ENCODE data around the gene IRF5.
A peak's percentile ranks its signal among the peaks of the same experiment; 100 is the strongest.
"Not testable (repeated sequence)": the region's sequence is repeated elsewhere in the genome, so short reads cannot be mapped to it uniquely, and the experiment has no call there.

Gene IRF5

DNA sequence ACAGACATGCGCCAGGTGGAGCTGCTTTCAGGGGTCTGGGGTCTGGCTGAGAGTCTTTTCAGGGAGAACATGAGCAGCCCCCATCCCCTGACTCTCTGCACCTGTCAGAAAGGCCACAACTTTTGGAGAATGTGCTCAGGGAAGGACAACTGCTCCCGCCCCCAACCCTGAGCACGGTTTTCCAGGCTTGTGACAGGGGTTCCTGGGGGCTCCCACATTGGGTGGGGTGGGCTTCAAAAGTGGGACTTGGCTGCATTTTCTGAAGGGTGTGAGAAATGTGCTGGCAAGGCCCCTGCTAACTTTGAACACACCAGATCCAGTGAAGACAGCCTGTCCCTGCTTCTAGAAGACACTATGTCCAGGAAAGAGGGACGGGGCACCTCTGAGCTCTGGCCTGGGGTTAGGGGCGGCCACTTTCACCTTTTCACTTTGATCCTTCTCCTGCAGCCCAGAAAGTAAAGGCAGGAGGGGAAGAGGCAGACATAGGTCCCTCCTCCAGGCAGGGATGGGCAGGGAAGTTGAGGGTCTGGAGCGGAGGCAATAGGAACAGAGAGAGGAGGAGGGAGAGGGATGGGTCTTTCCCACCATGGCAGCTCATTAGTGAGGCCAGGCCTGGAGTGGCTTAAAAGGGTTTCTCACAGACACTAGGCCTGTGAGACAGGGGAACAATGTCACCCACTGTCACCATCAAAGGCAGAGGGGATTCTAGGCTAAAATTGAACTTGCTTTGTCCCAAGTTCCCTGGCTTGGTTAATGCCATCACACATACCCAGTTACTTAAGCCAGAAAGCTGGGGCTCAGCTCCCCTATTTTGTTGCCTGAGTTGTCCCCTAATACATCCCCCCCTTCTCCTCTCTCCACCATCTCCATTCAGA is 28.7 kb upstream of the IRF5 start:
- Histone ChIP-seq H3K27ac (ENCODE audit: low read depth, low read length) (no peak overlapping the region), H3K9me3 (ENCODE audit: insufficient read depth, low read depth, low read length) (no peaks in the 10 kb centered on the region), H3K36me3 (ENCODE audit: insufficient read depth, low read length) (no peaks in the 10 kb centered on the region), H3K4me1 (ENCODE audit: insufficient read depth, low read length) (peaks cover 17% of the 10 kb centered on the region), H3K9ac (ENCODE audit: low read depth, low read length) (no peak overlapping the region), H3K27me3 (ENCODE audit: insufficient read depth, low read length) (peaks cover 35% of the 10 kb centered on the region), H3K4me3 (ENCODE audit: low read length) (peak overlapping the region; percentile 56)
- 78% methylated on average over 6 of the region's 6 CpGs for WGBS

DNA sequence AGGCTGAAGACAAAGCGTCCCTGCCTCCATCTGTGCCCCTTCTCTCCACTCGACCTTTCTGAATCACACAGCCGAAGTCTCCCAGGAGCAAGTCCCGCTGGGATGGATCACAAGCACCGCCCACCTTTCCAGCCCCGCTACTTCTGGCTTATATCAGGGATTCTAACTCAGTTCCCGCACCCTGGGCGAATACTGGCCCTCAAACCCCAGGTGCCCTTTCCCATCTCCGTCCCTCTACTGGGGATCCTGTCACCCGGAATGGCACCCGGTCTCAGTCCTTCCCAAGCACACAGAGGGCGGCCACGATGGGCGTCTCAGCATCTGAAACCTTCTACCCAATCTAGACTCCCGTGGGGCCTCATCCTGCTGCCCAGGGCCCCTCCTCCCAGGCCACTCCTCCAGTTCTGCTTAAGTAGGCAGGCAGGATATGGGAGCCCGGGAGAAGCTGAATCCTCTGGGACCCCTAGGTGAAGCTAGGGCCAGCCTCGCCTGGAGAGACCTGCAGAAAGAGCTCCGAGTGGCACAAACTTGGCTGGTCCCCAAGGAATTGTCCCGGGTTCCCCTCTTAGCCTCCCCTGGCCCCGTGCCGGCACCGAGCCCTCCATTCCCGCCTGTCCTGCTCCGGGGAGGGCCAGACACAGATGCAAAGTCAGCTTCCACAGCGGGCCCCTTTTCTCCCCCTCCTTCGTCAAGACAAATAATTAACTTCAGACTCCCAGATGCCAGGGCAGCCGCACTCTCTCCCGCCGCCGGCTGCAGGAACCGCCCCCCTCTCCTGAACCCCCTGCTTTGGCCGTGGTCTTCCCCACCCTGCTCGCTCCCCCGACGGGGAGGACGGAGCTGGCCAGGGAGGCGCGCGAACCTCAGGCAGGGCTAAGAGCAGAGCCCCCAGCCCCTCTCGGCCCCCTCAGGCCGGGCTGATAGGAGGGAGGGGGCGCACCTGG is 27.8 kb upstream of the IRF5 start:
- H3K9me3 ChIP-seq (ENCODE audit: insufficient read depth, low read depth, low read length), result no peaks in the 10 kb centered on the region
- H3K36me3 ChIP-seq (ENCODE audit: insufficient read depth, low read length), result no peaks in the 10 kb centered on the region
- H3K27me3 ChIP-seq (ENCODE audit: insufficient read depth, low read length), result peaks cover 44% of the 10 kb centered on the region
- under 1% methylated on average over 42 of the region's 42 CpGs for WGBS
- H3K9ac ChIP-seq (ENCODE audit: low read depth, low read length), result peak overlapping the region; percentile 57
- H3K4me3 ChIP-seq (ENCODE audit: low read length), result peak overlapping the region; percentile 56
- H3K27ac ChIP-seq (ENCODE audit: low read depth, low read length), result peak overlapping the region; percentile 35; the same call in 1 of the 2 replicates
- H3K4me1 ChIP-seq (ENCODE audit: insufficient read depth, low read length), result peaks cover 21% of the 10 kb centered on the region

DNA sequence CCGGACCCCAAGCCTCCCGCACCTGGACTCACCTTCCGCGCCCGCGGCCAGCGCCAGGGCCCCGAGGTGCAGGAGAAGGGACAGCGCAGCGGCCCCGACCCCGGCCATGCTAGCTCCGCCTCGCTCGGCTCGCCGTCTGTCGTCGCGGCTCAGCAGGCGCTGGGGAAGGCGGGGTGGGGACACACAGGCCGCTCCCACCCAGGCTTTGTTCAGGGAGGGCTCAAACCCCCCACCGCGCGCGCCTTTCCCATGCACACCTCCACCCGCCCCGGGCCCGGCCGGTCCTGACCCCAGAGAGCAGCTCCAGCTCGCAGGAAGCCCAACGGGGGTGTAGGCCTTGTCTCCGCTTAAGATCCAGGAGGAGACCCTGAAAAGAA is 27.2 kb upstream of the IRF5 start, which contains the start of gene KCP:
TSS of gene KCP (minus strand) at position 141 of the 377 bp plus-strand sequence. CDS start at position 108, 33 bp downstream.
- H3K27ac ChIP-seq (ENCODE audit: low read depth, low read length), result peak within 1 kb of the TSS; percentile 61; the same call in 1 of the 2 replicates
- peaks cover 49% of the 10 kb centered on the region for H3K27me3 ChIP-seq (ENCODE audit: insufficient read depth, low read length)
- peaks cover 21% of the 10 kb centered on the region for H3K4me1 ChIP-seq (ENCODE audit: insufficient read depth, low read length)
- H3K36me3 ChIP-seq (ENCODE audit: insufficient read depth, low read length), result no peaks in the 10 kb centered on the region
- WGBS, result 2% methylated on average over 34 of the region's 34 CpGs
- no peaks in the 10 kb centered on the region for H3K9me3 ChIP-seq (ENCODE audit: insufficient read depth, low read depth, low read length)
- H3K4me3 ChIP-seq (ENCODE audit: low read length), result peak within 1 kb of the TSS; percentile 56
- peak within 1 kb of the TSS; percentile 57 for H3K9ac ChIP-seq (ENCODE audit: low read depth, low read length)

DNA sequence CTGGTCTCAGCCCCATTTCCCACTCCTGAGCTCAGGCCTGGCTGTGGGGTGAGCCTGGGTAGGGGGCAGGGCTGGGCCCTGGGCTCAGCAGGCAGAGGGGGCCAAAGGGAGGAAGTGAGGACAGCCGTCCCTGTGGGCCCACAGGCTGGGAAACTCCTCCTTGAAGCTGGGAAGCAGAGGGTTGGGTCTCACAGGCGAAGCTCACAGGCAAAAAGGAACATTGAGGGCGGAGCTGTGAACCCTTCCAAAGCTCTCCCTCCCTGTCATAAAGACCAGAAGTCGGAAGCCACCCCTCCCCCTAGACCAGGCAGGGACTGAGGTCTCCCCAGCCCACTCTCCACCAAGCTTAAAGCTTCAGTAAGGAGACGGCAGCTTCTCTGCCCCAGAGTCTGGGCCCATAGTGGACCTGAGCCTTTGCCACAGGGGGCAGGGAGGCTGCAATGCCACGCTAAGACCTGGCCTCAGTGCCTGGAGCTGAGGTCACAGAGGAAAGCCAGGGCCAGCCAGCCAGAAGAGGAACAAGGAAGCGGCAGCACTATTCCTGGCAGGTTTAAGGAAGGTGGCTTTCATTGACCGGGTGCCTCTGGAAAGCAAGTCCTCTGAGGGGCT is 26.2 kb upstream of the IRF5 start:
- Histone ChIP-seq H3K9ac (ENCODE audit: low read depth, low read length) (no peak overlapping the region; the same call in 1 of the 2 replicates), H3K9me3 (ENCODE audit: insufficient read depth, low read depth, low read length) (no peaks in the 10 kb centered on the region), H3K36me3 (ENCODE audit: insufficient read depth, low read length) (no peaks in the 10 kb centered on the region), H3K27me3 (ENCODE audit: insufficient read depth, low read length) (peaks cover 59% of the 10 kb centered on the region), H3K27ac (ENCODE audit: low read depth, low read length) (peak overlapping the region; percentile 61; the same call in 1 of the 2 replicates), H3K4me1 (ENCODE audit: insufficient read depth, low read length) (peaks cover 21% of the 10 kb centered on the region), H3K4me3 (ENCODE audit: low read length) (no peak overlapping the region)
- 20% methylated on average over 8 of the region's 8 CpGs for WGBS

DNA sequence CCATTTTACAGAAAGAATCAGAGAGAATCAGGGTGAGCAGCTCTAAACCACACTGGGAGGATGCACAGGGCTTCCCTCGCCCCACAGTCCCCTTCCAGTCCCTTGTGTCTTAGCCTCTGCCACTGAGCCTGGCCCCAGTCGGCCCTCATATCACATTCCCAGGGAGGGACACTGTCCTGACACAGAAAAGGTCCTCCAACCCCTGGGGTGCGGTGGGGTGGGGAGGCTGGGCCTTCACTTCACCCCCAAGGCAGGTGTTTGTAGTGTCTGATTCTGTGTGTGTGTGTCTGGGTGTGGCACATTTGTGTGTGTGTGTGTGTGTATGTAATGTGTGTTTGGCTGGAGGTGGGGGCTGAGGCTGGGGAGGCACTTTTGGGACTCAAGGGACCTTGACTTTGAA is 25.4 kb upstream of the IRF5 start:
- H3K36me3 ChIP-seq (ENCODE audit: insufficient read depth, low read length), result no peaks in the 10 kb centered on the region
- no peak overlapping the region for H3K4me3 ChIP-seq (ENCODE audit: low read length)
- no peak overlapping the region for H3K9ac ChIP-seq (ENCODE audit: low read depth, low read length)
- peaks cover 21% of the 10 kb centered on the region for H3K4me1 ChIP-seq (ENCODE audit: insufficient read depth, low read length)
- H3K27me3 ChIP-seq (ENCODE audit: insufficient read depth, low read length), result peaks cover 67% of the 10 kb centered on the region
- no peaks in the 10 kb centered on the region for H3K9me3 ChIP-seq (ENCODE audit: insufficient read depth, low read depth, low read length)
- H3K27ac ChIP-seq (ENCODE audit: low read depth, low read length), result no peak overlapping the region
- 83% methylated on average over 3 of the region's 3 CpGs for WGBS

DNA sequence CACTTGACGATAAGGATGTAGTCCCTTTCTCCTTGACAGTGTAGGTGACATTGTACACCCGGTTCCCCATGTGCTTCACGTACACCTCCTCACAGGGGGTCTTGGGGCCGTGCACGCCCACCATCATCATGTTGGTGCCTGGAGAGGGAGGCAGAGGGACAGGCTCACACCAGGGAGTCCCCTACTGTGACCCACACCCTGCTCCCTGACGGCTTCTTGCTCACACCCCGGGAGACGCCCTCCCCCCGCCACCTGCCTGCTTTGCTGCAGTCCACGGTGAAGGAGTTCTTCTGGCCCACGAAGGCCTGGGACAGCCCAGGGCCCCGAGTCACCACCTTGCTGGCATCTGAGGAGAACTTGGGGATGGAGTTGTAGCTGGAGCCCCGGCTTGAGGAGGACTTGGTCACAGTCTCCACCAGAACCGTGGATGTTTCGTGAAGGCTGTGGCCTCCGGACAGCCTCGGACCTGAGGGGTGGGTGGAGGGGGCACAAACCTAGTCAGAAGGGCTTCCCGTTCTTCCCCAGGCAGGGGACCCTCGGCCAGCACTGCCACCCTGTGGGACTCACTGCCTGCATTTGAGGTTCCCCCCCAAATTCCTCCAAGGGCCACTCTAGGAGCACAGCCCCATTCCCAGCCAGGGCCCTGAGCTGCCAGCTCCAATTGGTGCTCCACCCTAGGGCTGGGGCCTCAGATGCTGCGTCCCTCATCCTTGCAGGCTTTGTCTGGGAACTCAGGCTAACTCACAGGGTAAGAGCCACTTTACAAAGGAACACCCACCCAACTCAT is 24.8 kb upstream of the IRF5 start:
- Histone ChIP-seq H3K27me3 (ENCODE audit: insufficient read depth, low read length) (peaks cover 67% of the 10 kb centered on the region), H3K4me1 (ENCODE audit: insufficient read depth, low read length) (peaks cover 21% of the 10 kb centered on the region)
- not testable (repeated sequence) for H3K36me3 ChIP-seq (ENCODE audit: insufficient read depth, low read length); H3K9ac ChIP-seq (ENCODE audit: low read depth, low read length); H3K9me3 ChIP-seq (ENCODE audit: insufficient read depth, low read depth, low read length); H3K27ac ChIP-seq (ENCODE audit: low read depth, low read length); H3K4me3 ChIP-seq (ENCODE audit: low read length)
- WGBS, result 95% methylated on average over 3 of the region's 20 CpGs

DNA sequence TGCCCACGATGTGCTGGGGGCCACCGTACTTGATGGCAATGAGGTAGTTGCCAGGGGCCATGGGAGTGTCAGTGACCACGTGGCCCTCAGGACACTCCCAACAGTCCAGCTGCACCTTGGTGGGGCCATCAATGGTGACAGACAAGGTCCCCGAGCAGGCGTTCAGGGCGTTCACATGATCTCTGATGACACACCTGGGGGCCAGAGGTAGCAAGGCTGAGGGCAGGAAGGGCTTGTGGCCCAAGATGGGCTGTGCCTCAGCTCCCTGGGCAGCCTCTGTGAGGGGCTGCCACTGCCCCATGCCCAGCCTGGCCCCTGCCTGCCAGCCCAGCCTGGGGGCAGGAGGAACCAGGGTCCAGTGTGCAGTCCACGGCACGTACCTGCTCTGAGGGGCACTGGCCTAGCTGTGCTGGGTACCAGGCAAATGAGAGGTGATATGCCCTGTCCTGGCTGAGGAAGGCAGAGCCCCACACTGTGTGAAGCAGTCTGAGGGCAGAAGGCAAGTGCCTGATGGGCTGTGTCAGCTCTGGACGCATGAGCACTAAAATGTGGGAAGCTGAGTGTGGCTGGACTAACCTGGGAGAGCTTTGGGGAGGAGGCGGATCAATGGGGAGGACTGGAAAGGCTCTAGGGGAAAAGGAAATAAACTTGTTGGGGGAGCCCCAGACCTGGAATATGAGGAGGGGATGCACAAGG is 23.7 kb upstream of the IRF5 start:
- peaks cover 21% of the 10 kb centered on the region for H3K4me1 ChIP-seq (ENCODE audit: insufficient read depth, low read length)
- 89% methylated on average over 10 of the region's 10 CpGs for WGBS
- H3K27me3 ChIP-seq (ENCODE audit: insufficient read depth, low read length), result peaks cover 59% of the 10 kb centered on the region
- no peak overlapping the region for H3K9ac ChIP-seq (ENCODE audit: low read depth, low read length)
- no peaks in the 10 kb centered on the region for H3K36me3 ChIP-seq (ENCODE audit: insufficient read depth, low read length)
- H3K9me3 ChIP-seq (ENCODE audit: insufficient read depth, low read depth, low read length), result no peaks in the 10 kb centered on the region
- no peak overlapping the region for H3K4me3 ChIP-seq (ENCODE audit: low read length)
- H3K27ac ChIP-seq (ENCODE audit: low read depth, low read length), result no peak overlapping the region

DNA sequence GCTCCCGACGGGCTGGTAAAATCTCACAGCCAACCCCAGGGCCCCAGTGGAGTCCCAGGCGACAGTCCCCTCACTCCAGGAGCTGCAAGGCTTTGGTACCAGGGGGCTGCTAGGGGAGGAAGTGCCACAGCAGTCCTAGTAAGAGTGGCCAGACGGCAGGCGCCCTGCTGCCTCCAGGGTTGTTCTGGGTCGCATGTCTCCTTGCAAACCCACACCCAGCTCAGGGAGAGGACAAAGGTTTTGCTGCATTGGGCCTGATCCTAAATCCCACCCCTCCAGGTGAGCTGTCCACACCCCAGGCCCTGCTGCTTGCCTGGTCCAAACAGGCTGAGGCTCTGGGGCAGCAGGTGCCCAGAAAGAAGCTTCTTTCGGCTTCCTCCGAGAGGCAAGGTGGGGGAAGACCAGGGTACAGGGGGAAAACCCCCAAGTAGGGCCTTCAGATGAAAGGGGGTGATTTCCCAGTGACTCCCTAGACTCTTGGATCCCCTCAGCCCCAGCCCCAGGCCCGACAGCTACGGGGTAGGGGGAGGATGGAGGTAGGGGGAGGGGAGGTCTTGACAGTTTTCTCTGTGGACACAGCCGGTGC is 23.1 kb upstream of the IRF5 start:
- H3K9me3 ChIP-seq (ENCODE audit: insufficient read depth, low read depth, low read length), result no peaks in the 10 kb centered on the region
- H3K9ac ChIP-seq (ENCODE audit: low read depth, low read length), result no peak overlapping the region
- peaks cover 17% of the 10 kb centered on the region for H3K4me1 ChIP-seq (ENCODE audit: insufficient read depth, low read length)
- WGBS, result 72% methylated on average over 10 of the region's 11 CpGs
- no peaks in the 10 kb centered on the region for H3K36me3 ChIP-seq (ENCODE audit: insufficient read depth, low read length)
- peaks cover 57% of the 10 kb centered on the region for H3K27me3 ChIP-seq (ENCODE audit: insufficient read depth, low read length)
- no peak overlapping the region for H3K27ac ChIP-seq (ENCODE audit: low read depth, low read length)
- no peak overlapping the region for H3K4me3 ChIP-seq (ENCODE audit: low read length)

DNA sequence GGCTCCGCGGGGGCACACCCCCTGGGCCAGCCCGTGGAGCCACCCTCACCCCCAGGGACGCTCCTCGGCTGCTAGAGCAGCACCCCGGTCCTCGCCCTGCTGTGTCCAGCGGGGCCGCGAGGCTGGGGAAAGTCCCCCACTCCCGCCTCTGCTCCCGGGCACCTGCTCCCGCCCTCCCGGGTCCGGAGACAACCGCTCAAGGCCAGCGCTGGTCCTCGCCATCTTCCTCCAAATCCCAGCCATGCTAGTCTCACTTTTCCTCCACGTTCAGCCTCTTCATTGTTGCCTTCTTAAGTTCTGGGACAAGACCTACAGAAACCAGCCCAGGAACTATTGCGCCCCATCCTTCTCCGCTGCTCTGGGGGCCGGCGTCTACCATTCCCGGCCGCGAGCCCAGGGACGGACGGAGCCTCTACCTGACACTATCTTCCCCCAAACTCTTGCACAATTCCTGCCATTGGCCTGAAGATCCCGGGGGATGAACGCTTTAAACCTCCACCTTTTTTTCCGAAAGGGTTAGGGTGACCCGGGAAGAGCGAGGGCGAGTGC is 22.4 kb upstream of the IRF5 start:
- Histone ChIP-seq H3K9me3 (ENCODE audit: insufficient read depth, low read depth, low read length) (no peaks in the 10 kb centered on the region), H3K36me3 (ENCODE audit: insufficient read depth, low read length) (no peaks in the 10 kb centered on the region), H3K27ac (ENCODE audit: low read depth, low read length) (no peak overlapping the region), H3K27me3 (ENCODE audit: insufficient read depth, low read length) (peaks cover 50% of the 10 kb centered on the region), H3K9ac (ENCODE audit: low read depth, low read length) (no peak overlapping the region), H3K4me3 (ENCODE audit: low read length) (peak overlapping the region; percentile 42), H3K4me1 (ENCODE audit: insufficient read depth, low read length) (peaks cover 17% of the 10 kb centered on the region)
- 89% methylated on average over 33 of the region's 34 CpGs for WGBS
